KMS-11 (cell line): ENCODE results near the gene OR4B1.

Source experiments
- H2AFZ ChIP-seq: fragments of 200-600 bp; sonication (generic); 2 replicates; pipeline ENCODE4 v1.6.1; 2016; ENCODE audit warnings: antibody characterized with exemption, mixed run types, low read depth
- H3K27ac ChIP-seq: fragments of 200-600 bp; sonication (generic); 2 replicates; pipeline ENCODE4 v1.6.1; 2016; ENCODE audit warnings: mild to moderate bottlenecking, mixed run types
- H3K27me3 ChIP-seq: fragments of 200-600 bp; sonication (generic); 2 replicates; pipeline ENCODE4 v1.6.1; 2017; ENCODE audit warnings: mild to moderate bottlenecking, low read depth, mixed run types, moderate library complexity; ENCODE audit not compliant: insufficient read depth
- H3K36me3 ChIP-seq: fragments of 200-600 bp; sonication (generic); 2 replicates; pipeline ENCODE4 v1.6.1; 2017; ENCODE audit warnings: mild to moderate bottlenecking, mixed run types; ENCODE audit not compliant: insufficient read depth
- H3K4me1 ChIP-seq: fragments of 200-600 bp; sonication (generic); 2 replicates; pipeline ENCODE4 v1.6.1; 2016; ENCODE audit warnings: mild to moderate bottlenecking, low read depth, mixed run types; ENCODE audit not compliant: poor library complexity, severe bottlenecking
- H3K4me2 ChIP-seq: fragments of 200-600 bp; sonication (generic); 2 replicates; pipeline ENCODE4 v1.7.0; 2016; ENCODE audit warnings: mild to moderate bottlenecking, mixed run types
- H3K4me3 ChIP-seq: fragments of 200-600 bp; sonication (generic); IDR thresholded peaks from 2 replicates; pipeline ENCODE4 v1.6.1; 2017; ENCODE audit warnings: low read depth, low read length, mixed read lengths; ENCODE audit not compliant: insufficient read depth
- H3K79me2 ChIP-seq: fragments of 200-600 bp; sonication (generic); 2 replicates; pipeline ENCODE4 v1.6.1; 2016; ENCODE audit warnings: low read depth, mixed run types; ENCODE audit not compliant: insufficient read depth
- H3K9ac ChIP-seq: fragments of 200-600 bp; sonication (generic); 2 replicates; pipeline ENCODE4 v1.6.1; 2016; ENCODE audit warnings: mild to moderate bottlenecking, mixed run types
- H4K20me1 ChIP-seq: fragments of 200-600 bp; sonication (generic); 2 replicates; pipeline ENCODE4 v1.6.1; 2016; ENCODE audit warnings: mild to moderate bottlenecking, mixed run types; ENCODE audit not compliant: insufficient read depth
- CTCF ChIP-seq: fragments of 200-600 bp; sonication (generic); conservative IDR thresholded peaks from 2 replicates; pipeline ENCODE4 v1.6.1; 2017; ENCODE audit warnings: low read depth, mild to moderate bottlenecking, antibody characterized with exemption, low read length, moderate library complexity, mixed read lengths

Gene OR4B1

GRCh38 chr11:48169717-48170116 is 46.9 kb upstream of the OR4B1 start:
- no peaks in the 10 kb centered on the region for H3K4me1 ChIP-seq
- H3K4me3 ChIP-seq = no peak overlapping the region
- no peaks in the 10 kb centered on the region for H4K20me1 ChIP-seq
- TF ChIP-seq CTCF = no peak
- no peak overlapping the region for H3K9ac ChIP-seq
- H3K79me2 ChIP-seq = no peaks in the 10 kb centered on the region
- H3K4me2 ChIP-seq = no peak overlapping the region
- no peaks in the 10 kb centered on the region for H3K36me3 ChIP-seq
- H3K27me3 ChIP-seq = no peaks in the 10 kb centered on the region
- H2AFZ ChIP-seq = no peak overlapping the region
- no peak overlapping the region for H3K27ac ChIP-seq

- no peaks in the 10 kb centered on the region for H3K4me1 ChIP-seq
- no peaks in the 10 kb centered on the region for H3K27me3 ChIP-seq
- no peak overlapping the region for H3K9ac ChIP-seq
- H3K79me2 ChIP-seq = no peaks in the 10 kb centered on the region
- H3K4me3 ChIP-seq = no peak overlapping the region
- H3K27ac ChIP-seq = no peak overlapping the region
- no peak overlapping the region for H2AFZ ChIP-seq
- TF ChIP-seq CTCF = no peak
- H3K36me3 ChIP-seq = no peaks in the 10 kb centered on the region
- H3K4me2 ChIP-seq = no peak overlapping the region
- H4K20me1 ChIP-seq = no peaks in the 10 kb centered on the region
Observed at GRCh38 chr11:48170241-48171233, 46.1 kb upstream of the OR4B1 start.

GRCh38 chr11:48172818-48173609 is 43.6 kb upstream of the OR4B1 start:
- Histone ChIP-seq H2AFZ (no peak overlapping the region), H3K27me3 (no peaks in the 10 kb centered on the region), H3K36me3 (no peaks in the 10 kb centered on the region), H3K4me1 (no peaks in the 10 kb centered on the region), H3K4me3 (no peak overlapping the region), H3K27ac (no peak overlapping the region), H3K9ac (no peak overlapping the region), H3K79me2 (no peaks in the 10 kb centered on the region), H4K20me1 (no peaks in the 10 kb centered on the region), H3K4me2 (no peak overlapping the region)
- TF ChIP-seq CTCF = peak; percentile 91

GRCh38 chr11:48177661-48178060 is 38.9 kb upstream of the OR4B1 start:
- Histone ChIP-seq H3K4me2 (no peak overlapping the region), H3K79me2 (no peaks in the 10 kb centered on the region), H3K4me1 (no peaks in the 10 kb centered on the region), H3K4me3 (no peak overlapping the region), H3K9ac (no peak overlapping the region), H3K27me3 (no peaks in the 10 kb centered on the region), H3K36me3 (no peaks in the 10 kb centered on the region), H2AFZ (no peak overlapping the region), H3K27ac (no peak overlapping the region), H4K20me1 (no peaks in the 10 kb centered on the region)
- no peak for TF ChIP-seq CTCF
